Astrocyte (in vitro differentiated cells and primary cell): ENCODE data around the gene CD59. TPM values are rescaled to one million over a fixed set of nuclear protein-coding genes. Genes with fewer than 3 reads are reported as not detected.

Experiments used
- DNase-seq: peaks from one replicate; pipeline ENCODE4 v3.0.0-alpha.2; 2010; ENCODE audit warnings: low read depth
- FAIRE-seq: peaks from 2 replicates; lab custom pipeline; 2011; peaks lifted over from hg19 to GRCh38; lab: Jason Lieb, UNC
- H2AFZ ChIP-seq: 2 replicates; pipeline ENCODE4 v1.6.0; 2012; ENCODE audit warnings: low read depth, low read length, inconsistent platforms
- H3K27ac ChIP-seq: 2 replicates; pipeline ENCODE4 v1.5.1; 2011; ENCODE audit warnings: low read depth, low read length, inconsistent platforms
- H3K27me3 ChIP-seq: 2 replicates; pipeline ENCODE4 v1.6.0; 2011; ENCODE audit warnings: low read length, inconsistent platforms; ENCODE audit not compliant: insufficient read depth
- H3K36me3 ChIP-seq: 2 replicates; pipeline ENCODE4 v1.5.1; 2011; ENCODE audit warnings: low read length, inconsistent platforms; ENCODE audit not compliant: insufficient read depth
- H3K4me1 ChIP-seq: 2 replicates; pipeline ENCODE4 v1.5.1; 2011; ENCODE audit warnings: low read length, inconsistent platforms; ENCODE audit not compliant: insufficient read depth
- H3K4me2 ChIP-seq: 2 replicates; pipeline ENCODE4 v1.6.0; 2012; ENCODE audit warnings: low read length, inconsistent platforms
- H3K4me3 ChIP-seq: 2 replicates; pipeline ENCODE4 v1.5.1; 2011; ENCODE audit warnings: low read depth, mild to moderate bottlenecking, low read length, inconsistent platforms; ENCODE audit not compliant: insufficient read depth
- H3K79me2 ChIP-seq: 2 replicates; pipeline ENCODE4 v1.6.0; 2012; ENCODE audit warnings: mild to moderate bottlenecking, low read length, inconsistent platforms; ENCODE audit not compliant: insufficient read depth
- H3K9ac ChIP-seq: 2 replicates; pipeline ENCODE4 v1.6.0; 2012; ENCODE audit warnings: mild to moderate bottlenecking, low read length, inconsistent platforms
- H3K9me3 ChIP-seq: 2 replicates; pipeline ENCODE4 v1.5.1; 2012; ENCODE audit warnings: low read depth, mild to moderate bottlenecking, low read length, inconsistent platforms; ENCODE audit not compliant: insufficient read depth
- H4K20me1 ChIP-seq: 2 replicates; pipeline ENCODE4 v1.6.0; 2012; ENCODE audit warnings: low read length, inconsistent platforms; ENCODE audit not compliant: insufficient read depth
- H3K27ac Mint-ChIP-seq: one replicate; pipeline ENCODE4 v1.8.0; 2021; ENCODE audit warnings: mild to moderate bottlenecking, mixed read lengths; ENCODE audit not compliant: unreplicated experiment
- H3K27me3 Mint-ChIP-seq: one replicate; pipeline ENCODE4 v1.8.0; 2021; ENCODE audit warnings: low read depth, mixed read lengths; ENCODE audit not compliant: unreplicated experiment
- H3K36me3 Mint-ChIP-seq: one replicate; pipeline ENCODE4 v1.8.0; 2021; ENCODE audit warnings: low read depth, mixed read lengths; ENCODE audit not compliant: unreplicated experiment
- H3K4me1 Mint-ChIP-seq: one replicate; pipeline ENCODE4 v1.8.0; 2021; ENCODE audit warnings: low read depth, mixed read lengths; ENCODE audit not compliant: unreplicated experiment
- H3K4me3 Mint-ChIP-seq: one replicate; pipeline ENCODE4 v1.8.0; 2021; ENCODE audit warnings: mild to moderate bottlenecking, moderate library complexity, mixed read lengths; ENCODE audit not compliant: unreplicated experiment
- H3K9me3 Mint-ChIP-seq: one replicate; pipeline ENCODE4 v1.8.0; 2021; ENCODE audit warnings: mild to moderate bottlenecking, mixed read lengths; ENCODE audit not compliant: unreplicated experiment
- EZH2 ChIP-seq: IDR thresholded peaks from 2 replicates; pipeline ENCODE4 v1.6.1; 2012; ENCODE audit warnings: mild to moderate bottlenecking, low read length, inconsistent platforms; ENCODE audit not compliant: insufficient read depth
- total RNA-seq: library from RNA; stranded (reverse); gene quantifications from 2 replicates; pipeline ENCODE4 v1.2.1, GENCODE V29; 2021
- TF ChIP-seq, protein P1 (sequence below): IDR thresholded peaks from 2 replicates; pipeline ENCODE4 v1.5.1; 2011; ENCODE audit warnings: low read depth, mild to moderate bottlenecking, inconsistent platforms, low read length, moderate library complexity; ENCODE audit not compliant: insufficient read depth

Gene CD59
- total RNA-seq, 1 donor from 2014 or later, result 587 TPM

DNA sequence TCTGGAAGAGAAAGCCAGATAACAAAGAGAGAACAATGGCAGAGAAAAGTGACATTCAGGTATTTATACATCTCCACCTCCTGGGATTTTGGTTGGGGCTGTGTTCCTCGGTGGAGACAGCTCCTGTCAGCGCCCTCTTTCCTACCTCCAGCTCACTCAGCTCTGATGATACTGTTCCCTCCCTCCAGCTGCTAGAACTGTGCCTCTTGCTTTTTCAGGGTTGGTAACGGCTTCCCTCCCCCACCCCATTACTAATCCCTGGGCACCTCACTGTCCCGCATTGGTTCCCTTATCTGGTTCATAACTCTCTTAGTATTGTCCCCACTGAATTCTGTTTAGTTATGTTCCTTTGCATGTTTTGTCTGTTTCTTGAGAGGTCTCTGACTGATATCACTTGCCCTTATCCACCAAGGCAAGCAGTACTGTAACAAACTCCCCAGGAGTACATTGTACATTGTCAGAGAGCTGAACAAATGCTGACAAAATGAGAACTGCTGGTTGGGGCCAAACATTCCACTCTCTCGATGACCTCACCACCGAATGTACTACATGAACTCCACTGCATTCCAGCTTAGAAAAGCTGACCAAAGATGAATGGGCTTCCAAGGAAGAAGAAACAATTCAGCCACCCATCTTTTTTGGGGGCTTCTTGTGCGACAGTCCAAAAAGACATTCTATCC lies 43.8 kb upstream of the CD59 start:
- peak overlapping the region; percentile 18 for H3K4me3 Mint-ChIP-seq
- Histone ChIP-seq H3K9me3 (no peaks in the 10 kb centered on the region), H3K27ac (peak overlapping the region; percentile 45), H2AFZ (peak overlapping the region; percentile 55), H3K79me2 (no peaks in the 10 kb centered on the region), H4K20me1 (no peaks in the 10 kb centered on the region), H3K4me2 (peak overlapping the region; percentile 75), H3K27me3 (no peaks in the 10 kb centered on the region), H3K36me3 (no peaks in the 10 kb centered on the region), H3K9ac (peak overlapping the region; percentile 42), H3K4me1 (peaks cover 31% of the 10 kb centered on the region), H3K4me3 (peak overlapping the region; percentile 3)
- no peaks in the 10 kb centered on the region for H3K27me3 Mint-ChIP-seq
- FAIRE-seq (peak; percentile 94), DNase-seq (peak; percentile 88)
- TF ChIP-seq, protein P1, sequence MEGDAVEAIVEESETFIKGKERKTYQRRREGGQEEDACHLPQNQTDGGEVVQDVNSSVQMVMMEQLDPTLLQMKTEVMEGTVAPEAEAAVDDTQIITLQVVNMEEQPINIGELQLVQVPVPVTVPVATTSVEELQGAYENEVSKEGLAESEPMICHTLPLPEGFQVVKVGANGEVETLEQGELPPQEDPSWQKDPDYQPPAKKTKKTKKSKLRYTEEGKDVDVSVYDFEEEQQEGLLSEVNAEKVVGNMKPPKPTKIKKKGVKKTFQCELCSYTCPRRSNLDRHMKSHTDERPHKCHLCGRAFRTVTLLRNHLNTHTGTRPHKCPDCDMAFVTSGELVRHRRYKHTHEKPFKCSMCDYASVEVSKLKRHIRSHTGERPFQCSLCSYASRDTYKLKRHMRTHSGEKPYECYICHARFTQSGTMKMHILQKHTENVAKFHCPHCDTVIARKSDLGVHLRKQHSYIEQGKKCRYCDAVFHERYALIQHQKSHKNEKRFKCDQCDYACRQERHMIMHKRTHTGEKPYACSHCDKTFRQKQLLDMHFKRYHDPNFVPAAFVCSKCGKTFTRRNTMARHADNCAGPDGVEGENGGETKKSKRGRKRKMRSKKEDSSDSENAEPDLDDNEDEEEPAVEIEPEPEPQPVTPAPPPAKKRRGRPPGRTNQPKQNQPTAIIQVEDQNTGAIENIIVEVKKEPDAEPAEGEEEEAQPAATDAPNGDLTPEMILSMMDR, result no peak
- TF ChIP-seq EZH2, result no peak
- peak overlapping the region; percentile 83 for H3K27ac Mint-ChIP-seq
- no peaks in the 10 kb centered on the region for H3K9me3 Mint-ChIP-seq
- H3K36me3 Mint-ChIP-seq, result no peaks in the 10 kb centered on the region
- H3K4me1 Mint-ChIP-seq, result peaks cover 11% of the 10 kb centered on the region

DNA sequence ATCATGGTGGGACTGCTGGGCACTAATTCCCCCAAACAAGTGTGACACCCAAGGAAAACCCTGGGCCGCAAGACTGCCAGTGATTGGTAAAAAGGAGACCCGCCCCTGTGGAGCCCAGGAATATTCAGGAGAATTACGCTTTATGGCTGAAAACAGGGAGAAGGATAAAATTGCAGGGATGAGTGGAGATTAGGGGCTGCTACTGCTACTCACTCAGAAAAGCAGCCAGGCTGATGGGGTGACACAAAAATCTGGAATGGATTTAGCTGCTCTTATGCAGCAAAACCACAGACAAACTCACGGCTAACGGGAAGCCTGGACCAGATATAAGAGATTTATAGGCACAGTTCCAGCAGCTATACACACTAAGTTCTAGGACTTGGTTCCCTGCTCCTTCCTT lies 42.5 kb upstream of the CD59 start:
- H2AFZ ChIP-seq, result peak overlapping the region; percentile 22
- Mint-ChIP-seq H3K9me3 (no peaks in the 10 kb centered on the region), H3K27ac (no peak overlapping the region), H3K4me1 (peaks cover 11% of the 10 kb centered on the region), H3K36me3 (no peaks in the 10 kb centered on the region), H3K27me3 (no peaks in the 10 kb centered on the region), H3K4me3 (no peak overlapping the region)
- no peak overlapping the region for H3K9ac ChIP-seq
- H3K36me3 ChIP-seq, result no peaks in the 10 kb centered on the region
- no peaks in the 10 kb centered on the region for H3K9me3 ChIP-seq
- H3K4me2 ChIP-seq, result peak overlapping the region; percentile 62
- H3K4me3 ChIP-seq, result no peak overlapping the region
- peaks cover 5% of the 10 kb centered on the region for H3K79me2 ChIP-seq
- no peaks in the 10 kb centered on the region for H3K27me3 ChIP-seq
- H3K4me1 ChIP-seq, result peaks cover 33% of the 10 kb centered on the region
- FAIRE-seq, result peak; percentile 9
- H4K20me1 ChIP-seq, result no peaks in the 10 kb centered on the region
- peak; percentile 88 for DNase-seq
- H3K27ac ChIP-seq, result no peak overlapping the region
- TF ChIP-seq, protein P1, result no peak
- no peak for TF ChIP-seq EZH2

DNA sequence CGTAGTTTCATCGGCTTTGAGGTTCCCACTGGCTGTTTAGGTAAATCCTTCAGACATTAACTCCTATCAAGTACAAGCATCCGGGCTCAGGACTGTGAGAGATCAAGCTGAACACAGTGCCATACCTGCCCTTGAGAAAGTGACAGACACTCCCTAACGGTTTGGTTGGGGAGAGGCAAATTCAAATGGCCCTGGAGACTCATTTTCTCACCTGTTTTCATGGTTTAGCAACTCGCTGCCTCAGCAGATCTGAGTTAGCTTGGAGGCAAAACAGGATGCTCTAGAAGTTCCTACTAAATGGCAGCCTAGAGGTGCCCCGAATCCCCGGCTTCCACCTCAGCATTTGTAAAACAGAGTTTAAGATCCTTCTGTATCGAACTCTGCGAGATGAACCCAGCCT lies 41.7 kb upstream of the CD59 start:
- DNase-seq (no peak), FAIRE-seq (no peak)

More for the DNA sequence above, 41.7 kb upstream of the CD59 start:
- no peaks in the 10 kb centered on the region for H3K9me3 Mint-ChIP-seq
- peaks cover 38% of the 10 kb centered on the region for H3K4me1 ChIP-seq
- H3K27ac Mint-ChIP-seq, result no peak overlapping the region
- H3K79me2 ChIP-seq, result peaks cover 13% of the 10 kb centered on the region
- H3K4me1 Mint-ChIP-seq, result peaks cover 11% of the 10 kb centered on the region
- TF ChIP-seq, protein P1, result no peak
- TF ChIP-seq EZH2, result no peak
- H3K4me3 Mint-ChIP-seq, result no peak overlapping the region
- H3K27me3 ChIP-seq, result no peaks in the 10 kb centered on the region
- H3K27me3 Mint-ChIP-seq, result no peaks in the 10 kb centered on the region
- no peaks in the 10 kb centered on the region for H3K36me3 Mint-ChIP-seq
- no peak overlapping the region for H3K4me3 ChIP-seq
- no peaks in the 10 kb centered on the region for H3K9me3 ChIP-seq
- H3K36me3 ChIP-seq, result no peaks in the 10 kb centered on the region
- no peak overlapping the region for H2AFZ ChIP-seq
- H4K20me1 ChIP-seq, result peaks cover 7% of the 10 kb centered on the region
- no peak overlapping the region for H3K9ac ChIP-seq
- H3K4me2 ChIP-seq, result no peak overlapping the region
- no peak overlapping the region for H3K27ac ChIP-seq
